Fibroblast of skin of left biceps (primary cell): ENCODE data around the gene NR2F2.

Experiments used
- DNase-seq, 2 experiments: peaks; one replicate each; pipeline ENCODE4 v3.0.0-alpha.2; 2013; ENCODE audit warnings: low read depth in 2 of 2

NR2F2 gene

DNA sequence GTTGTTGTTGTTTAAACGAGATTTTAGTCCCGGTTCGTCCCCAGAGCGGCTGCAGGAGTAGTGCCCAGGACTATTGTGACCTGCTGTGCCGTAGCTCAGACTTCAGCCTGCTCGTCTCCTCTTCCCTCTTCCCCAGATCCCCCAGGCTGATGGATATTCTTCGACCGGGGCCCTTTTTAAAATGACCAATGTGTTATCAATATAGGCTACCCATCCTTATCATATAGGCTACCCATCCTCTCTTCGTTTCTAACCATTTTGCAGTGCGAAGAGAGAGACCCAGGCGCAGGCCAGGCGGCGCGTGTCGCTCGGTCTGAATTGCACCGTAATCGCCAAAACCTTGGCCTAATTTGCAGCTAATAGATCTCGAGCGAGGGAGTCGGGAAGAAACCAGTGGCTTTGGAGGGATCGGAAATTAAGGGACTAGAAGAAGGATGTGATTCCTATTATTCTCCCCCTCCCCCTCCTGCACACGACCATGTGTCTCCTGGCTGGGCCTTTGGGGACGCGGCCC, 23.0 kb downstream of the NR2F2 start:
- no peak for DNase-seq

GRCh38 chr15:96353930-96354730, 23.6 kb downstream of the NR2F2 start:
- DNase-seq: no peak

- DNase-seq: peak; percentile 53 to 55
Measured at GRCh38 chr15:96354731-96355567, 24.4 kb downstream of the NR2F2 start.

DNA sequence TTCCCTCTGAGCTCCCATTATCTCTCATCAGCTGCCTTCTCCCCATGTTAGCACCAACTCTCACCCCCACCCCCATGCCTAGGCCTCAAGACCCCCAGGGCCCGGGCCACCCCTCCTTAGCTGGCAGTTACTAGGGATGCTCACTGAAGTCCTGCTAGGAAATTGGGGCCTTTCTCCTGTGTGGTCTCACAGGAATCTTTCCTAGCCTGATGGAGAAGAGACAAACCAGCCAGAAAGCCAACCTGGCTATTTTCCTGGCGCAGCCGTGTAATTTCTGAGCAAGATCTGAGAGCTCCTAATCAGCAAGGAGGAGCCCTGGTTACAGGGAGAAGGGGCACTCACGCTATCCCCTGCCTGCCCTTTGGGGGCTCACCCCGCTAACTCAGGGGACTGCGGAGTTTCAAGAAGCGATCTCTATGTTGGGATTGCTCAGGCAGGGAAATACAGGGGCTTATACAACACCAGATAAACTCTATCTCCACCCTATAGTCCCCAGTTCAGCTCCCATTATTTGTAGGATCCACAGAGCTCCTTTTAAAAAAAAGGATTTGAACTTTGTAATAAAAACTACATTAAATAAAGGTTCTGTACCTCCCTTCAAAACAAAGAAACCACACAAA, 25.2 kb downstream of the NR2F2 start:
- no peak for DNase-seq

GRCh38 chr15:96356494-96357455, 26.3 kb downstream of the NR2F2 start:
- DNase-seq: peak; percentile 39 to 53

DNA sequence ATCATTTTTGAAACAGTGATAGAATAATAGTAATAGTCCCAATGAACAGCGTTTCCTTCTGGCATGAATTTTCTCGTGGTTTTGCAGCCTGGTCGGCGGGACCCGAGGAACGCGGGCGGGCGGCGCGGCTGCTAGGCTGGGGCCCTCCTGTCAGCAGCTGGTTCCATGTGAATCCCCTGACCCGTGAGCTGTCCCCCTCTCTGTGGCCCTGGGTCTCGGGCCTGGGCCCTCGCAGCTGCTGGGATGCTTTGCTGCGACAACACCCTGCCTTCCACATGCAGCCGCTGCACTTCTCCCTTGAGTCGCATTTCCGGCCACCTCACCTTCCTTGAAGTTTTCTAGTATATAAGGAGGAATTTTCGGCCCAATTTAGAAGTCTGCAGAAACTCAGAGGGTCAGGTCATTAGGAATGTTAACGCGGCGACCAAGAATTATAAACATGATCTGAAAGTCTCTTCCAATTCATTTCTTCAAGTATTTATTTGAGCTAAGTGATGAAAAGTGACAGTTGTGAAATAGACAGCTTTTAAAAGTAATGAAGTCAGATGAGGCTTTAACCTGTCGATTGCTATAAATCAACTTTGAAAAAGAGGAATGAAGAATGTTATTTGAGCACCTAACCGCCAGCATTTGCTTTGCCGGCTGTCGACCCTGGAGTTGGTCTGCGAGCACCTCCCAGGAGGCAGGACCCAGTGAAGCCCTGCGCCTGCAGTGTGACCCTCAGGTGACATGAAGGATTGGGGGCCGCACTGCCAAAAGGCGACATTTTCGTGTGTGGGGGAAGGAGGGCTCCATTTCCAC, 27.7 kb downstream of the NR2F2 start:
- DNase-seq: no peak

DNA sequence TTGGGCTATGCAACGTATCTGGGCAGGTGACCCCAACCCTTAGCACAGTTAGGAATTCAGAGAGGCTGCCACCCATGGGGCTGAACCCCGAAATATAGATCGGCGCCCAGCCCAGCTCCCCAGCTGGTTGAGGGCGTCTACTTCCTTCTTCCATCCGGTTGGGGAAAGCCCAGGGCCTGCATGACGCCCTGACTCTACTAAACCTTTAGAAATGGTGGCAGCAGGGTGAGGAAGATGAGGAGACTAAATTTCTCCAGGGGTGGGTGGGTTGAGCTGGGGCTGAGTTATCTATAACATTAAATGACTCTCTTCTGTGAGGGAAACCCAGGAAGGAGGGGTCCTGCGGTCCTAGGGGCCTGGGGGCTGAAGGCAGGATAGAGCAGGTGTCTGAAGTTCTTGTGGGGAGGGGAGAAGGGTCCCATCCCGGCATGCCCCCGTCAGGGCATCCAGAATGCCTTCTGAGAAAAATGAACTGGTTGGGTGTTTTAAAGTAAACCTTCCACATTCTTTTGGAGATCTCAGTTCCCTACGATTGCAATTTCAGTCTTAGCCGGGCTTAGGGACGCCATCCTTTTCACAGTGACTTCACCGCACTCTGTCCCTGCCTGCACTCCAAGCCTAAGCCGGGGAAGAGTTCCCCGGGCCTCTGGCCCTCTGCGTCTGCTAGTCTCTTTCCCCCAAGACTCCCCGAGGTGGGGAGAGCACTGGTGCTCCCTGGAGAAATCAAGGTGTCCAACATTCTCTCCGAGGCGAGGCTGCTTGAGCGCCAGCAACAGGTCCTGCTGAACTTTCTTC, 28.5 kb downstream of the NR2F2 start:
- DNase-seq: no peak

DNA sequence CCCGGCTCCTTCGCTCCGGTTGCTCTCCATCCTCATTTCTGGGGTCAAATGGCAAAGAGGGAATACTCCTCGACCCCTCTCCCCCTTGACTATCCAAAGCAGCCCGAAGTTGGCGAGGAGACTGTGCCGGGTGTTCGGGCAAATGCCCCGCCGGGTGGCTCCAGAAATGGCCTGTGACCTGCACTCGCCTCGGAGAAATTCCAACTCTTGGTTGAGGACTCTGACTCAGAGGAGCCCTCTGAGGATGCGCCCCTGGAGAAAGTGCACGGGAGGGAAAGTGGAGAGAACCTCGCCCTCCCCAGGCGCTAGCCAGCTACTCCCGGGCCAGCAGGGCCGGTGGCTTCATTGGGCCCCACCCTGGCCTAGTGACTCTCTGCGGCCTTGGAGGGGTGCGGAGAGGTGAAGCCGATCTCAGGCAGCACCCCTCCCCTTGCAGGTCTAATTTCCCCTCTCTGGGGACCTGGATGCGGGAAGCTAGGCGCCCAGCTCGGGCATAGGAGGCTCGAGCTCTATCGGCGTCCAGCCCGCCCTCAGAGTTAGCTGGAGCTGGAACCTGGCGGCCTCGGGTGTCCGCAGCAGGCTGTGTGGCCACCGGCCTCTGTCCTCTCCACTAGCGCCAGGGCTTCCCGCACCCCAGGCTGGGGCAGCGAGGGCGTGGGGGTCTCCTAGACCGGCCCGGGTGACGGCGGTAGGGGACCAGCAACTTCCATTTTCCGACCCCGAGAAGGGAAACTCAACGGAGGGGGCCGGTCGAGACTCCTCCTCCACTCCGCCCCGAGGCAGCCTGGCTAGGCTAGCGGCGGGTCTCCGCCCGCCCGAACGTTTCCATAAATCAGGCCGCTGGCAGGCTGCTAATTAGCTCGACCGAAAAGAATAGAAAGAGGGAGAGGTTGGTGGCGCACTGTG, 29.4 kb downstream of the NR2F2 start:
- DNase-seq: no peak

DNA sequence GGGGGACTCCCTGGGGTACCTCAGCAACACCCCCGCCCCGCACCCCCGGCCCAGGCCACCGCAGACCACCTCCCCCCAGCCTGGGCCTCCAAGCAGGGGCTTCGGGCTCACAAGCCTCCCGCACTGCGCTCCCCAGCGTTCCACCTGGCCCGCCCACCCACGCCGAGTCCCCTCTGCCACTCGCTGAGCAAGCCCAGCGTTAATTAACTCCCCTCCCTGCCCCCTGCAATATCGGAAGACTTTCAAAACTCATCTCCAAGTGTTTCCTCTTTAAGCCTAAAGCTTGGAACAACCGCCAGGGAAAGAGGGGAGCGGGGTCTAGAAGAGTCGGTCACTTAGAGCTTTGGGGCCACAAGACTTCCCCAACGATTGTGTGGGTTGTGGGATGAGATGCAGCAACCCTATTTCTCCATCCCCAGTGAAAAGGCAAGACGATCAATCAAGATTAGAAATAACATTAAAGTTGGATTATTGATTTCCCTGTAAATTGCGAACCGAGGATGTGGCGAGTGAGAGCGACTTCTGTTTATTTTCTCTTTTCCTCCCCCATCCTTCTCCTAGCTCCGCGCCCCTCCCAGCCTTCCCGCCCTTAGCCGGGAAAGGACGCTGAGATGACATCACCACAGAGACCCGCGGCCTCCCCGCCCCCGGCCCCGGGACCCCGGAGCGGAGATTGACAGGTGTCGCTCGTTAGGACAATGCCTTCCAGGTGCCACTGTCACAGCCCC, 30.2 kb downstream of the NR2F2 start:
- DNase-seq: no peak

GRCh38 chr15:96361309-96362010, 31.0 kb downstream of the NR2F2 start:
- no peak for DNase-seq

GRCh38 chr15:96362011-96362754, 31.7 kb downstream of the NR2F2 start:
- DNase-seq: no peak

GRCh38 chr15:96362755-96363651, 32.5 kb downstream of the NR2F2 start:
- no peak for DNase-seq

DNA sequence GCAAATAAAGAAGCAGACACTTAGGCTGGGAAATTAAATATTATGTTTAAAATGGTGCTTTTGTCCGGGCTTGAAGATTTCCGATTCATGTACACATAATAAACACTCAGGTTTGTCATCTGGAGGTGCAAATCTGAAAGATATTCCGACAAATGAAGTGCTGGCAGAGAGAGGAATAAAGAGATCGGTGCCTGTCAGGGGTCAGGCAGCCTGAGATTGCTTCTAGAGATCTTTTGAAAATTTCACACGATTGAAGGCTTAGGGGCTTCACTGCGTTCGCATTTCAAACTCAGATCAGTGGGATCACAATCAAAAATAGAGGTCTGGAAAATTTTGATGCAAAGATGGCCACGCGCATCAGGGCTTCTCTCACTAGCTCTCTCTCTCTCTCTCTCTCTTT, 33.2 kb downstream of the NR2F2 start:
- DNase-seq: no peak

GRCh38 chr15:96365781-96366525, 35.5 kb downstream of the NR2F2 start:
- DNase-seq: no peak

GRCh38 chr15:96366526-96366877, 36.0 kb downstream of the NR2F2 start:
- no peak for DNase-seq
